BLaER1 (cell line): ENCODE data around the gene TMIGD1.
A peak's percentile ranks its signal among the peaks of the same experiment; 100 is the strongest.
"Not testable (repeated sequence)": the region's sequence is repeated elsewhere in the genome, so short reads cannot be mapped to it uniquely, and the experiment has no call there.

Experiments
- H3K27ac ChIP-seq: shearing (Covaris generic); formaldehyde crosslinking; 2 replicates; pipeline ENCODE4 v1.8.1; 2022
- H3K27me3 ChIP-seq: shearing (Covaris generic); formaldehyde crosslinking; 2 replicates; pipeline ENCODE4 v1.8.1; 2022
- H3K36me3 ChIP-seq: shearing (Covaris generic); formaldehyde crosslinking; 2 replicates; pipeline ENCODE4 v1.8.1; 2022
- H3K4me1 ChIP-seq: shearing (Covaris generic); formaldehyde crosslinking; 2 replicates; pipeline ENCODE4 v1.8.1; 2022
- H3K4me2 ChIP-seq: shearing (Covaris generic); formaldehyde crosslinking; 2 replicates; pipeline ENCODE4 v1.8.1; 2022
- H3K4me3 ChIP-seq: shearing (Covaris generic); formaldehyde crosslinking; 2 replicates; pipeline ENCODE4 v1.8.1; 2022
- H3K9ac ChIP-seq: shearing (Covaris generic); formaldehyde crosslinking; 2 replicates; pipeline ENCODE4 v1.8.1; 2022
- H3K9me3 ChIP-seq: shearing (Covaris generic); formaldehyde crosslinking; 2 replicates; pipeline ENCODE4 v1.8.1; 2022
- H4K20me1 ChIP-seq: shearing (Covaris generic); formaldehyde crosslinking; 2 replicates; pipeline ENCODE4 v1.8.1; 2022
- Cebpa-rat ChIP-seq: shearing (Covaris generic); IDR thresholded peaks from 2 replicates; pipeline ENCODE4 v1.8.1; 2022

TMIGD1 gene

DNA sequence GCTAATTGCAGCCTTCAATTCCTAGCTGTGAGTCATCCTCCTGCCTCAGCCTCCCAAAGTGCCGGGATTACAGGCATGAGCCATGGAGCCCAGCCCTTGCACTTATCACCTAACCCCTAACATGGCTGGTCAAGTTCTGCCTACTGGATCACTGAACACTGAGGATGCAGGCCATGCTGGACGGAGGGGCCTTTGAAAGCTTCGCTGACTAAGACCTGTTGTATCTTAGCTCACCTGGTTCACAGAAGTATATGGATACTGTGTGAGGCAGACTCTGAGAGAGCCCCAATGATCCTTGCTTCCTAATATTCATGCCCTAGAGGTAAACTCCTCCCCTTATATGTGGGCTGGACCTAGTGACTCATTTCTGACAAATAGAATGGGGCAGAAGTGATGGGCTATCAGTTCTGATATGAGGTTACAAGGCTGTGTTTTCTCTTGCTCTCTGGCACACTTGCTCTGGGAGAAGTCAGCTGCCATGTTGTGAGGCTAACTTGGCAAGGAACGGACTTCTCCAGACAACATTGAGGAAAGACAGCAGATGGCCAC is 11.7 kb upstream of the TMIGD1 start:
- peaks cover 13% of the 10 kb centered on the region for H3K4me1 ChIP-seq
- H3K9ac ChIP-seq = no peak overlapping the region
- H3K9me3 ChIP-seq = no peaks in the 10 kb centered on the region
- H3K27ac ChIP-seq = no peak overlapping the region
- no peak overlapping the region for H3K4me3 ChIP-seq
- no peaks in the 10 kb centered on the region for H3K36me3 ChIP-seq
- H3K27me3 ChIP-seq = no peaks in the 10 kb centered on the region
- H4K20me1 ChIP-seq = no peaks in the 10 kb centered on the region
- no peak for TF ChIP-seq Cebpa-rat
- no peak overlapping the region for H3K4me2 ChIP-seq

DNA sequence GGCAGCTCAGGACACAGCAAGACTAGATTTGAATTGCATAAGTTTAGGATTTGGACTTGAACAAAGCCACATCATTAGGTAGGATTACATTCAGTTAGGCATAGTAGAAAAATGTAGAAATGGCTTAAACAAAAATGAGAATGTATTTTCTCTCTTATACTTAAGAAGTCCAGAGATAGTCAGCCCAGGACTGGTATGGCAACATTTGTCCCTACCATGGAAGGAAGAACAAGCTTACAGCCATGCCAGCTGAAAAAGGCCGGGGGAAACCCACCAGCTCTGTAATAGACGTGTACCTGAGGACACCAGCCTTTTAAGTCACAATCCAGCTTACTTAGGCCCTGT is 11.2 kb upstream of the TMIGD1 start:
- Histone ChIP-seq H4K20me1 (no peaks in the 10 kb centered on the region), H3K27ac (no peak overlapping the region), H3K27me3 (no peaks in the 10 kb centered on the region), H3K9ac (no peak overlapping the region), H3K36me3 (no peaks in the 10 kb centered on the region), H3K9me3 (no peaks in the 10 kb centered on the region), H3K4me1 (peaks cover 13% of the 10 kb centered on the region), H3K4me3 (no peak overlapping the region), H3K4me2 (no peak overlapping the region; the same call in 1 of the 2 replicates)
- TF ChIP-seq Cebpa-rat = no peak

DNA sequence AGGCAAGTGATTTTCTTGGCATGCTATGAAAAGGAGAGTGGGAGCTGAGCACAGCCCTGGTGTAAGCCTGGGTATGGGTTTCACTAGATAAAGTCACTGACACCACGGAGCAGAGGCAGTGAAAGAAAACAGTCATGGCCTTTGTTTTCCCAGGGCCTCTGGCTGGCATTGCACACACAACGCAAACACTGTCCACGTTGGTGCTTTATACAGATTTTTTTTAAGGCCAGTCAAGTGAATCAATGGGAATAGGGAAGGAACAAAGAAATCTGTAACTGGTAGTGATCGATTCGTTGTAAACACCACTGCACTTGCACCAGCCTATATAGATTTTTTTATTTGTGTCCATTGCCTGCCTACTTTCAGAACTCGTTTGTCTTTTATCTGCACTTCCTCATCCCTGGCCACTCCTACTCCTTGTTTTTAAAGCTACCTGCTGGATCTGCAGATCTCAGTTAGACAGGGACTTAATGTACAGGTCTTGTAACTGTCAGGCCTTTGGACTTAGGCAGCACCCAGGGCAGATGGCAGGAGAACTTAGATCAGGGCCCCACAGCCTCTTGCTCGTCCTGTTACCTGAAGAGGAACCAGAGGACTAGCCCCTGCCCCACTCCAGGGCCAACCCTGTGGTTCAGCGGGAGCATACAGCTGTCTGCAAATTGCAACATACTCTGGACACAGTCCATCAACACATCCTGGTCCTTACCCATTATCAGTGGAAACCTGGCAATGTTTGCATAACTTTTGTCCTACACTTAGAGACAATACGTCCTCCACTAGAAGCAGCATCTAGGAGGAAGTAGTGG is 10.6 kb upstream of the TMIGD1 start:
- Histone ChIP-seq H3K4me1 (peaks cover 13% of the 10 kb centered on the region), H3K4me2 (peak overlapping the region; percentile 29)

DNA sequence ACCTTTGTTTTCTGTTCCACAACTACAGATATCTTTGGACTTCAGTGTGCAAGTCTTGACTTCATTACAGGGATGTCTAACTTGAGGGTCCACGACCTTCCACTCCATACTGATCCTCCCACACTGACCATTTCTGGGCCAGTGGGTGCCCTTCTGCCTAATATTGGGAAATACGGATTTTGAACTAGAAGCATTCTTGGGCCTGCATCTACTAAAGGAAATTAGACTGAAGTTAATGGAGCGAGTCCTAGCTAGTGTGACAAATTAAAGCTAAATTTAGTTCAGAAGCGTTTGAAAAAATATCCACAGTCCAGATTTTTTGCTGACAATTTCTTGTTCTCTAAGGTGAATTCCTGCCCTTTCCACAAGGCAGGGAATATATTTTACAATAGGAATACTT is 9.9 kb upstream of the TMIGD1 start:
- H3K36me3 ChIP-seq = no peaks in the 10 kb centered on the region
- H3K27ac ChIP-seq = no peak overlapping the region
- TF ChIP-seq Cebpa-rat = no peak
- no peaks in the 10 kb centered on the region for H3K9me3 ChIP-seq
- H3K4me2 ChIP-seq = peak overlapping the region; percentile 29; the same call in 1 of the 2 replicates
- no peaks in the 10 kb centered on the region for H4K20me1 ChIP-seq
- no peaks in the 10 kb centered on the region for H3K27me3 ChIP-seq
- peaks cover 13% of the 10 kb centered on the region for H3K4me1 ChIP-seq
- H3K4me3 ChIP-seq = no peak overlapping the region
- no peak overlapping the region for H3K9ac ChIP-seq

More for the DNA sequence above, 10.6 kb upstream of the TMIGD1 start:
- no peak for TF ChIP-seq Cebpa-rat
- Histone ChIP-seq H3K36me3 (no peaks in the 10 kb centered on the region), H3K4me3 (no peak overlapping the region), H3K27me3 (no peaks in the 10 kb centered on the region), H3K27ac (no peak overlapping the region), H4K20me1 (no peaks in the 10 kb centered on the region), H3K9me3 (no peaks in the 10 kb centered on the region), H3K9ac (no peak overlapping the region)

DNA sequence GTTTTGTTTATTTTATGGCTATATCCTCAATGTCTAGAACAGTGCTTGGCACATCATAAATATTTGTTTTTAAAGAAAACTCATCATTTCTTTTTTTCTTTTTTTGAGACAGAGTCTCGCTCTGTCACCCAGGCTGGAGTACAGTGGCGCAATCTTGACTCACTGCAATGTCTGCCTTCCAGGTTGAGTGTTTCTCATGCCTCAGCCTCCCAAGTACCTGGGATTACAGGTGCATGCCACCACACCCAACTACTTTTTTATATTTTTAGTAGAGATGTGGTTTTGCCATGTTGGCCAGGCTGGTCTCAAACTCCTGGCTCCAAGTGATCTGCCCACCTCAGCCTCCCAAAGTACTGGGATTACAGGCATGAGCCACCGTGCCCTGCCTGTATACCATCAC is 9.4 kb upstream of the TMIGD1 start:
- Histone ChIP-seq H3K4me1 (peaks cover 13% of the 10 kb centered on the region), H3K4me2 (peak overlapping the region; percentile 29; the same call in 1 of the 2 replicates)
- H3K9me3 ChIP-seq, H3K4me3 ChIP-seq, H3K9ac ChIP-seq, H3K36me3 ChIP-seq, H3K27me3 ChIP-seq, H3K27ac ChIP-seq, H4K20me1 ChIP-seq: not testable (repeated sequence)

DNA sequence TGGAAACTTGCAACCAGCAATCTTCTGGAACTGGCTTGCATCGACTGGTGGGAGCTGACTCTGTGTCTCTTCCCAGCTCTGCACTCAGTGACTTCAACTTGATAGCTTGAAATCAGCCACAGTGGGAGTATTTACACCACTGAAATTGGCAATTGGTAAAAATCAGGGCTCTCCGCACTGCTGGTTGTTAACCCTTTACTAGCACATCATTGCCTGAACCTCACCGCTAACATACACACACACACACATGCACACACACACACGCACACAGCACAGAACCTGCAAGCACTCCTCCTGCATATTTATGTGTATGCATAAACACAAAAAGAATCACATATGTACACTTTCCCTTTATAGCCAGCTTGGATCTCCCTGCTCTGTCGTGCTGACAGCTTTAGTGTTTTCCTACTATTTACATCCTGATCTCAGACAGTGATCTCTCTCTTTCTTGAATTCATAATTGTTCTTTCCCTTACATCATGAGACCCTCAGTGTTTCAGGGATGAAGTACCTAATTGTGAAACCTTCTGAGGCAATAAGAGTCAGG is 7.9 kb upstream of the TMIGD1 start:
- no peaks in the 10 kb centered on the region for H3K9me3 ChIP-seq
- H4K20me1 ChIP-seq = no peaks in the 10 kb centered on the region
- no peak for TF ChIP-seq Cebpa-rat
- H3K27ac ChIP-seq = no peak overlapping the region
- no peaks in the 10 kb centered on the region for H3K36me3 ChIP-seq
- no peaks in the 10 kb centered on the region for H3K27me3 ChIP-seq
- no peak overlapping the region for H3K9ac ChIP-seq
- peaks cover 13% of the 10 kb centered on the region for H3K4me1 ChIP-seq
- no peak overlapping the region for H3K4me3 ChIP-seq
- no peak overlapping the region for H3K4me2 ChIP-seq

DNA sequence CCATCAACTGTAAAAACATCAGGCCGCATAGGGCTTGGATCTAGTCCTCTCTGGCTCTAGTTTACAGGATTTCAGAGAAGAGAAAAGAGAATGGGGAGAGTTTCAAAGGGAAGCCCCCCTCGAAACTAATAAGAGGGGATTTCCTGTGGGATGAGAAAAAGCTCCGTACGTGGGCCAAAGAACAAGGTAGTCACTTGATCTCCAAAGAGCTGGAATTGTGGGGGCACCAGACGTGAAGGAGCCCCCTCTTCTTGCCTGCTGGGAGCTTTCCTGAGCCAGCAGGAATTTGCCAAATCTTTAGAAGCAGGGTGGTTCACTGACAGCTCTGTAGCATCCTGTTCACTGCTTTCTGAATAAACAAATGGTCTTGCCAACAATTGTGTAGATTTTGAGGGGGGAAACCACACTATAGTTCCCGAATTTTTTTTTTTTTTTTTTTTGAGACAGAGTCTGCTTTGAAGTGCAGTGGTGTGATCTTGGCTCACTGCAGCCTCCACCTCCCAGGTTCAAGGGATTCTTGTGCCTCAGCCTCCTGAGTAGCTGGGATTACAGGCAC is 7.0 kb upstream of the TMIGD1 start:
- Histone ChIP-seq H3K9me3 (no peaks in the 10 kb centered on the region), H3K4me3 (no peak overlapping the region), H3K4me2 (no peak overlapping the region), H3K36me3 (no peaks in the 10 kb centered on the region), H4K20me1 (no peaks in the 10 kb centered on the region), H3K9ac (no peak overlapping the region), H3K27ac (no peak overlapping the region), H3K4me1 (peaks cover 13% of the 10 kb centered on the region), H3K27me3 (no peaks in the 10 kb centered on the region)
- no peak for TF ChIP-seq Cebpa-rat

DNA sequence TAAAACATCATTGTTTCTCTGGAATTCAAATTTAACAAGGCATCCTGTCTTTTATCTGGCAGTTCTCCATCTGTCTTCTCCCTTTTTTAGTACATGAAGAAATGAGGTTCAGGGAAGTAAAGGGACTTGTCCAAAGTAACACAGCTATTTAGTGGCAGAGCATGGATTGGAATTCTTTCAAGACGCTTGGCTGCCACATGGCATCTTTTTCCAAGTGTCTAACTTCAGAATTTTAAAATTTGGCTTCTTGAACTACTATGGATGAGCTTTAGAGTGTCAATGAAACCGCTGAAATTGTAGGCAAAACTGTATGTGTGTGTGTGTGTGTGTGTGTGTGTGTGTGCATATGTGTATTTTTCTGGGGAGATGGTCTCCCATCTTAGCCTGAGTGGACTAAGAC is 5.2 kb upstream of the TMIGD1 start:
- Histone ChIP-seq H4K20me1 (no peaks in the 10 kb centered on the region), H3K27ac (no peak overlapping the region), H3K9me3 (no peaks in the 10 kb centered on the region), H3K4me2 (no peak overlapping the region), H3K4me1 (peaks cover 5% of the 10 kb centered on the region), H3K27me3 (no peaks in the 10 kb centered on the region), H3K9ac (no peak overlapping the region), H3K4me3 (no peak overlapping the region), H3K36me3 (no peaks in the 10 kb centered on the region)
- no peak for TF ChIP-seq Cebpa-rat

DNA sequence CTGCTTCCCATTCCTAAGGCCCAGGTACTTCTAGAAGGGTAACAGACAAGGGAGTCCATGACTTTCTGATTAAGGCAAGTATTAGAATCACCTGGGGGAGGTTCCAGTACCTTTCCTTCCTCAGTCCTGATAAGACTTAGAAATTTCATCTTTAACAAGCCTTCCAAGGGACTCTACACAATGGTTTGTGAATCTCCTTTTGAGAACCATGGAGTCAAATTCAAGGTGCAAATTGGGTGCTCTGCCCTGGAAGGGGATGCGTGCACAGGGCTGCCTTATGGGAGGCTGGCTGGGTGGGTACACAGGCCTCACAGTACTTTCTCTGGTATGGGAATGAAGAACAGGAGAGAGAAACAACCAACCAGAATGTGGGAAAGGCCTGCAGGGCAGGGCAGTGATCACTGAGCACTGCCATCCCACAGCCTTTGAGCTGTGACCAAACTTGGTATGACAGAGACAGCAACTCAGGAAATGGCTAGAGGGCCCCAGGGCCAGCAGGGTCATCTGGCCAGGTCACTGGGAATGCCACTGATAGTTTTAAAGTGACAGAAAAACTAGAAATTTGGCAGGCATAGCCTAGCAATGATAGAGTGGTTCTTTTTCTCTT is 3.6 kb upstream of the TMIGD1 start:
- H3K27me3 ChIP-seq = no peaks in the 10 kb centered on the region
- peaks cover 8% of the 10 kb centered on the region for H3K4me1 ChIP-seq
- TF ChIP-seq Cebpa-rat = no peak
- H3K4me3 ChIP-seq = no peak overlapping the region
- no peak overlapping the region for H3K27ac ChIP-seq
- H3K4me2 ChIP-seq = no peak overlapping the region
- no peaks in the 10 kb centered on the region for H3K36me3 ChIP-seq
- no peaks in the 10 kb centered on the region for H3K9me3 ChIP-seq
- H3K9ac ChIP-seq = no peak overlapping the region
- no peaks in the 10 kb centered on the region for H4K20me1 ChIP-seq
